ENCODE measurements around the gene ANKRD28.

GRCh38 chr3:15649341-15649740, 148.4 kb downstream of the ANKRD28 start:
- TF ChIP-seq, protein P1, sequence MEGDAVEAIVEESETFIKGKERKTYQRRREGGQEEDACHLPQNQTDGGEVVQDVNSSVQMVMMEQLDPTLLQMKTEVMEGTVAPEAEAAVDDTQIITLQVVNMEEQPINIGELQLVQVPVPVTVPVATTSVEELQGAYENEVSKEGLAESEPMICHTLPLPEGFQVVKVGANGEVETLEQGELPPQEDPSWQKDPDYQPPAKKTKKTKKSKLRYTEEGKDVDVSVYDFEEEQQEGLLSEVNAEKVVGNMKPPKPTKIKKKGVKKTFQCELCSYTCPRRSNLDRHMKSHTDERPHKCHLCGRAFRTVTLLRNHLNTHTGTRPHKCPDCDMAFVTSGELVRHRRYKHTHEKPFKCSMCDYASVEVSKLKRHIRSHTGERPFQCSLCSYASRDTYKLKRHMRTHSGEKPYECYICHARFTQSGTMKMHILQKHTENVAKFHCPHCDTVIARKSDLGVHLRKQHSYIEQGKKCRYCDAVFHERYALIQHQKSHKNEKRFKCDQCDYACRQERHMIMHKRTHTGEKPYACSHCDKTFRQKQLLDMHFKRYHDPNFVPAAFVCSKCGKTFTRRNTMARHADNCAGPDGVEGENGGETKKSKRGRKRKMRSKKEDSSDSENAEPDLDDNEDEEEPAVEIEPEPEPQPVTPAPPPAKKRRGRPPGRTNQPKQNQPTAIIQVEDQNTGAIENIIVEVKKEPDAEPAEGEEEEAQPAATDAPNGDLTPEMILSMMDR (conservative IDR thresholded peaks at IDR 0.05), result no peak
- no peak for TF ChIP-seq ZFX (IDR thresholded peaks at IDR 0.05)

Measured in C4-2B (cell line).